ENCODE data around the gene KIF26A. TPM values are rescaled to one million over a fixed set of nuclear protein-coding genes. Genes with fewer than 3 reads are reported as not detected.

The KIF26A gene
- total and polyA plus RNA-seq, 2 of the 4 experiments (the other 2 are of a cell fraction) = not detected

- no peak overlapping the region for H2AFZ ChIP-seq (replicated peaks; ENCODE audit: low read length, poor library complexity)
- no peak overlapping the region for H2BK5ac ChIP-seq (ENCODE audit: low read depth, low read length, poor library complexity, severe bottlenecking)
- no peak overlapping the region for H2BK15ac ChIP-seq (ENCODE audit: low read depth, low read length)
- no peak overlapping the region for H3K27ac ChIP-seq (ENCODE audit: insufficient read depth, low read length)
- H3K56ac ChIP-seq (ENCODE audit: extremely low read depth, insufficient read depth, low read length) = no peak overlapping the region
- ChIA-PET CTCF (no interaction called here), POLR2A (ENCODE audit: unreplicated experiment) (no interaction called here)
- H4K91ac ChIP-seq (ENCODE audit: insufficient read depth, low read depth, low read length) = no peak overlapping the region
- H3K4ac ChIP-seq (ENCODE audit: low read depth, low read length) = no peak overlapping the region
- no peaks in the 10 kb centered on the region for H4K20me1 ChIP-seq (ENCODE audit: insufficient read depth, low read length)
- no peak overlapping the region for H2BK20ac ChIP-seq (ENCODE audit: low read depth, low read length)
- H3K36me3 ChIP-seq (ENCODE audit: control insufficient read depth, insufficient read depth, low read length) = no peaks in the 10 kb centered on the region
- no peaks in the 10 kb centered on the region for H3K27me3 ChIP-seq (ENCODE audit: control insufficient read depth, insufficient read depth, low read length)
- no peaks in the 10 kb centered on the region for H3K79me1 ChIP-seq (ENCODE audit: low read depth in 1 of 2, low read length in 2 of 2)
- peaks cover 46% of the 10 kb centered on the region for H3K9me3 ChIP-seq (ENCODE audit: control insufficient read depth, insufficient read depth, low read length)
- no peak overlapping the region for H3K4me2 ChIP-seq (ENCODE audit: low read depth, low read length)
- in situ Hi-C loops (cut with MboI; ENCODE audit: low sequenced_read_pairs) (no loop called here), intact Hi-C loops (cut with micrococcal nuclease) (no loop called here), dilution Hi-C loops (cut with HindIII; ENCODE audit: low sequenced_read_pairs, unreplicated experiment) (no loop called here)
- no peaks in the 10 kb centered on the region for H3K4me1 ChIP-seq (ENCODE audit: control insufficient read depth, insufficient read depth, low read length)
- no TSS peak for BruUV-seq (replicated peaks)
- no peak overlapping the region for H3K23ac ChIP-seq (ENCODE audit: low read depth, low read length)
- no peak overlapping the region for H2AK9ac ChIP-seq (replicated peaks; ENCODE audit: low read depth, low read length, poor library complexity)
- ATAC-seq (ENCODE audit: low read depth) (no peak), DNase-seq (no peak)
- TF ChIP-seq RAD21 (IDR thresholded peaks at IDR 0.05; ENCODE audit: low read length) (no peak), SMC3 (IDR thresholded peaks at IDR 0.05; ENCODE audit: low read depth, low read length) (no peak), RFX5 (IDR thresholded peaks at IDR 0.05; ENCODE audit: low read depth, low read length) (no peak), CHD1 (IDR thresholded peaks at IDR 0.05; ENCODE audit: low read depth, low read length) (no peak), FOS (IDR thresholded peaks at IDR 0.05; ENCODE audit: low read depth, low read length) (no peak), CEBPB (IDR thresholded peaks at IDR 0.05; ENCODE audit: low read depth, low read length) (no peak), POLR2A (IDR thresholded peaks at IDR 0.05; ENCODE audit: low read depth, low read length) (no peak), USF2 (IDR thresholded peaks at IDR 0.05; ENCODE audit: low read depth, low read length) (no peak), ELK1 (IDR thresholded peaks at IDR 0.05; ENCODE audit: borderline replicate concordance, low read depth, low read length) (no peak), MAZ (IDR thresholded peaks at IDR 0.05; ENCODE audit: borderline replicate concordance, low read depth, low read length) (no peak), MAFK (IDR thresholded peaks at IDR 0.05; ENCODE audit: low read depth, low read length) (no peak), NFE2L2 (IDR thresholded peaks at IDR 0.05; ENCODE audit: low read depth, low read length) (no peak)
- H2AK5ac ChIP-seq (ENCODE audit: low read depth, low read length) = no peak overlapping the region
- H3K18ac ChIP-seq (ENCODE audit: low read depth, low read length) = no peak overlapping the region
- H4K5ac ChIP-seq (ENCODE audit: low read depth, low read length) = no peak overlapping the region
- H2BK120ac ChIP-seq (ENCODE audit: low read depth, low read length) = no peak overlapping the region
- H3K14ac ChIP-seq (replicated peaks; ENCODE audit: low read depth, low read length) = no peak overlapping the region
- H3K4me3 ChIP-seq (ENCODE audit: insufficient read depth, low read depth, low read length) = no peak overlapping the region
- 21% methylated on average over 10 of the region's 17 CpGs; no CpG with 5 or more reads in 1 of the 2 experiments for WGBS, 2 experiments (ENCODE audit: extremely low coverage in 2 of 2, insufficient read length in 1 of 2)
- H4K8ac ChIP-seq (ENCODE audit: low read depth in 2 of 2, low read length in 2 of 2) = no peak overlapping the region
- H3K9me1 ChIP-seq (ENCODE audit: insufficient read depth, low read length) = no peaks in the 10 kb centered on the region
- no peak overlapping the region for H3K9ac ChIP-seq (ENCODE audit: low read depth, low read length)
These were observed 57.5 kb downstream of the KIF26A start for GRCh38 chr14:104195878-104196277.

Measured in IMR-90 (cell line).